CD4-positive, alpha-beta T cell treated with Interleukin-6 for 4 hours (primary cell): ENCODE results near the gene RHBG.

Experiments
- DNase-seq: peaks from one replicate; pipeline ENCODE4 v3.0.0-alpha.2; 2020; ENCODE audit warnings: mixed read lengths

RHBG gene

DNA sequence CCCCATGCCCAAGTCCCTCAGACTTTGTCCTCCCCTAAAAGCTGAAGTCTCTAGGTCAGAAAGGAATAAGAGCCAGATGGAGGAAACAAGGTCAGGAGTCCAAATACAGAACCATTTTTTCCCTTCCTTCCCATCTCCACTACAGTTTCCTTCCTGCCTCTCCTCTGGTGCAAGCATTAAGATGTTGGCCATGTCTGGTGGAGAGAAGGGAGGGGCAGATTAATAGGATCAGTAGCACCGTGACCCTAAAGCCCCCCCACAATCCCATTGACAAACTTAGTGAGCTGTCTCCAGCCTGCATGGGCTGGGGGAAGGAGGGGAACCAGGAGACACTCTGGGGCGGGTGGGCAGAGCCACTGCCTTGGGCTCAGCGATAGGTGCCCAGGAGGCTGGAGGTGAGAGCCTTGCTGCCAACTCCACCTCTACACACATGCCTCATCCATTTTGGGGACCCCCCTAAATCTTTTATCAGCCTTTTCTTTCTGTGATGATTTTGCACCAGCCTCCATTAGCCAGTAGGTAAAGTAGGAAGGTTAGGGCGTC is 59.8 kb downstream of the RHBG start:
- no peak for DNase-seq

GRCh38 chr1:156429313-156430060 is 60.5 kb downstream of the RHBG start:
- DNase-seq: no peak

GRCh38 chr1:156430303-156430702 is 61.3 kb downstream of the RHBG start:
- no peak for DNase-seq

- no peak for DNase-seq
Measured at GRCh38 chr1:156430866-156431265, 61.9 kb downstream of the RHBG start.

GRCh38 chr1:156431366-156431765 is 62.4 kb downstream of the RHBG start:
- DNase-seq: no peak

- no peak for DNase-seq
Measured at GRCh38 chr1:156431769-156432668, 63.0 kb downstream of the RHBG start.

GRCh38 chr1:156432669-156433018 is 63.6 kb downstream of the RHBG start:
- no peak for DNase-seq

DNA sequence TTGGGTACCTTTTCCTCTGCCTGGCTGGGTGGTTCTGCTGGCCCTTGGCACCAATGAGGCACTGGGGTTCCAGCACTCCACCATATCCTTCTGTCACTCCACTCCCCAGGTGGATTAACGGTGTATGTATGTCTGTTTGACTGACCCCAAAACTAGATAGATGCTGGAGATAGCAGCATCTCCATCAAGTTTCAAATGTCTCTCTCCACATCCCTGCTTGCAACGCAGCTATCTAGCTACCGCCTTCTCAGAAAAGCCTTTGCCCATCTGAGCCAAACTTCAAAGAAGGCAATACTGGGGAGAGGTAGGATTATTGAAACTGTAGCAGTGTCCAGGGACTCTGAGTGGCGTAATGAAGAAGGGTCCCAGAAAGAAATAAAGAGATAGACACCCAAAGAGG is 64.0 kb downstream of the RHBG start:
- DNase-seq: no peak

DNA sequence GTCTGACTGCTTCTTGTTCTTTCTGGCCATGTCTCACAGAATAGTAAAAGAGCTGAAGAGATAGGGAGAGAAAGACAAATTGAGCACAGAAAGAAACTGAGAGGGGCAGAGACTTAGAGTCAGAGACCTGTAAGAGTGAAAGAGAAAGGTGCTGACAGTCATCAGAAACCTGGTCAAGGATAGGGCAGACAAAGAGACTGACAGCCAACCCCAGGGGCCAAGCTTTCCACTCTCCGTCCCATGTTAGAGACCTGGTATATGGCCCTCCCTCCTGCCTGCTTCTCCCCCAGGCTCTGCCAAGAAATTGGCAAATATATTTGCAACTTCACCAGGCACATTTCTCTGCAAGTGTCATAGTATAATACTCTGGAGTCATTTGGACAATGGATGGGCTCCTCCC is 64.6 kb downstream of the RHBG start:
- DNase-seq: no peak
